ENCODE data around the gene B3GALT5. TPM values are rescaled to one million over a fixed set of nuclear protein-coding genes. Genes with fewer than 3 reads are reported as not detected.

Gene B3GALT5
- total RNA-seq, 1 experiment from 2014 or later = not detected

DNA sequence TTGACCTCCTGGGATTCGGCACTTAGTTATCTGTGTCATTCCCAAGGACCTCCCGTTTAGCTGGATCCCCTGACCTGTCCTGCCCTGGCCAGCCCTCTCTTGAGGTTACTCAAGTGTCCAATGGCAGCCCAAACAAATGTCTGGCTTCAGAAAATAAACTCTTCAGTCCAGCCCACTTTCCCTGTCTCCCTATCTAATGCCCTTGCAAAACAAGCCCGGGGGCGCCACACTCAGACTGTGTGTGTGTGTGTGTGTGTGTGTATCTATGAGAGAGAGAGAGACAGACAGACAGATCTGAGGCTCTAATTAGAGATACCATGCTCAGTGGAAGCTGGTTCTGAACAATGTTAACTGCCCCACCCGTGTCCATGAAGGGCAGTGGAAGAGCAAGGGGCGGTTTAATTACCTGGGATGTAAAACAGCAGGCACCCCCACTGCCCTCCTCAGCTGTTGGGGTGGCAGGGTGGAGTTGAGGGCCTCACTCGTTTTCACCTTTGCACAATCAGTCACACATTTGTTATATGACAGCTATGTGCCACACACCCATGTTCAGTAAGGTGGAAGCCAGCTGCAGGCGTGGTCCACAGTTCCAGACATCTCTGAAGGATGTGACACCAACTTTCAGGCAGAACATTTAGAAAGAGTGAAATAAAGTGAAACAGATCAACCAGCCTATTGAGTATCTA, 57.4 kb downstream of the B3GALT5 start:
- CTCF ChIA-PET = interaction anchor here (1.3 kb wide), 1 partner anchor 45 kb away, joined by 3 read pairs; no protein-coding TSS in a partner anchor
- no peaks in the 10 kb centered on the region for H3K27me3 Mint-ChIP-seq (ENCODE audit: insufficient read depth, unreplicated experiment)
- H3K27ac Mint-ChIP-seq (ENCODE audit: low read depth, unreplicated experiment) = peak overlapping the region; percentile 13
- H3K36me3 Mint-ChIP-seq (ENCODE audit: insufficient read depth, unreplicated experiment) = no peaks in the 10 kb centered on the region
- peaks cover 9% of the 10 kb centered on the region for H3K4me1 Mint-ChIP-seq (ENCODE audit: insufficient read depth, unreplicated experiment)
- no peak overlapping the region for H3K4me3 Mint-ChIP-seq (ENCODE audit: unreplicated experiment)
- POLR2A ChIA-PET = interaction anchor here (0.7 to 1.2 kb wide), 3 partner anchors 46 to 803 kb away, joined by 3 read pairs; no protein-coding TSS in a partner anchor
- no peaks in the 10 kb centered on the region for H3K9me3 Mint-ChIP-seq (ENCODE audit: unreplicated experiment)
- DNase-seq (ENCODE audit: unreplicated experiment) = no peak
- TF ChIP-seq, protein P1, sequence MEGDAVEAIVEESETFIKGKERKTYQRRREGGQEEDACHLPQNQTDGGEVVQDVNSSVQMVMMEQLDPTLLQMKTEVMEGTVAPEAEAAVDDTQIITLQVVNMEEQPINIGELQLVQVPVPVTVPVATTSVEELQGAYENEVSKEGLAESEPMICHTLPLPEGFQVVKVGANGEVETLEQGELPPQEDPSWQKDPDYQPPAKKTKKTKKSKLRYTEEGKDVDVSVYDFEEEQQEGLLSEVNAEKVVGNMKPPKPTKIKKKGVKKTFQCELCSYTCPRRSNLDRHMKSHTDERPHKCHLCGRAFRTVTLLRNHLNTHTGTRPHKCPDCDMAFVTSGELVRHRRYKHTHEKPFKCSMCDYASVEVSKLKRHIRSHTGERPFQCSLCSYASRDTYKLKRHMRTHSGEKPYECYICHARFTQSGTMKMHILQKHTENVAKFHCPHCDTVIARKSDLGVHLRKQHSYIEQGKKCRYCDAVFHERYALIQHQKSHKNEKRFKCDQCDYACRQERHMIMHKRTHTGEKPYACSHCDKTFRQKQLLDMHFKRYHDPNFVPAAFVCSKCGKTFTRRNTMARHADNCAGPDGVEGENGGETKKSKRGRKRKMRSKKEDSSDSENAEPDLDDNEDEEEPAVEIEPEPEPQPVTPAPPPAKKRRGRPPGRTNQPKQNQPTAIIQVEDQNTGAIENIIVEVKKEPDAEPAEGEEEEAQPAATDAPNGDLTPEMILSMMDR (IDR thresholded peaks at IDR 0.05; ENCODE audit: unreplicated experiment) = no peak
- BruUV-seq (replicated peaks) = no TSS peak
- intact Hi-C loops (cut with micrococcal nuclease) = no loop called here

DNA sequence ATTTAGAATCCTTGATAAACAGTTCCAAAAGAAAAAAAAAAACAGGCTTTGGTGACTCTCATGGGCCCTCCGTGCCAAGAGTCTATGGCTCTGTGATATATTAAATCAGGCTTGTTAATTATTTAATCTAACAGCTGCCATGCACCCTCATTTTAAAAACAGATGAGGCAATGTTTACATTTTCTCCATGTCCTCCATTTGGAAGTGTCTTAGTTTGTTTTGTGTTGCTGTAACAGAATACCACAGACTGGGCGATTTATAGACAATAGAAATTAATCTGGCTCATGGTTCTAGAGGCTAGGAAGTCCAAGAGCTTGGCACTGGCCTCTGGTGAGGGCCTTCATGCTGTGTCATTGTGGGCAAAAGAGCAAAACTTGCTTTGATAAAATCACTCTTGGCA, 58.0 kb downstream of the B3GALT5 start:
- H3K9me3 Mint-ChIP-seq (ENCODE audit: unreplicated experiment) = no peaks in the 10 kb centered on the region
- no peaks in the 10 kb centered on the region for H3K36me3 Mint-ChIP-seq (ENCODE audit: insufficient read depth, unreplicated experiment)
- no peaks in the 10 kb centered on the region for H3K27me3 Mint-ChIP-seq (ENCODE audit: insufficient read depth, unreplicated experiment)
- H3K4me3 Mint-ChIP-seq (ENCODE audit: unreplicated experiment) = no peak overlapping the region
- no TSS peak for BruUV-seq (replicated peaks)
- H3K4me1 Mint-ChIP-seq (ENCODE audit: insufficient read depth, unreplicated experiment) = peaks cover 15% of the 10 kb centered on the region
- intact Hi-C loops (cut with micrococcal nuclease) = no loop called here
- ChIA-PET POLR2A (interaction anchor here (0.7 to 1.2 kb wide), 3 partner anchors 46 to 804 kb away, joined by 3 read pairs; no protein-coding TSS in a partner anchor), CTCF (interaction anchor here (1.3 kb wide), 1 partner anchor 45 kb away, joined by 3 read pairs; no protein-coding TSS in a partner anchor)
- TF ChIP-seq, protein P1 (IDR thresholded peaks at IDR 0.05; ENCODE audit: unreplicated experiment) = no peak
- no peak for DNase-seq (ENCODE audit: unreplicated experiment)
- no peak overlapping the region for H3K27ac Mint-ChIP-seq (ENCODE audit: low read depth, unreplicated experiment)

GRCh38 chr21:39671986-39672385, 59.2 kb downstream of the B3GALT5 start:
- TF ChIP-seq, protein P1 (IDR thresholded peaks at IDR 0.05; ENCODE audit: unreplicated experiment) = no peak
- H3K36me3 Mint-ChIP-seq (ENCODE audit: insufficient read depth, unreplicated experiment) = no peaks in the 10 kb centered on the region
- H3K27ac Mint-ChIP-seq (ENCODE audit: low read depth, unreplicated experiment) = no peak overlapping the region
- CTCF ChIA-PET = no interaction called here
- H3K9me3 Mint-ChIP-seq (ENCODE audit: unreplicated experiment) = no peaks in the 10 kb centered on the region
- H3K4me3 Mint-ChIP-seq (ENCODE audit: unreplicated experiment) = no peak overlapping the region
- POLR2A ChIA-PET = no interaction called here
- BruUV-seq (replicated peaks) = no TSS peak
- H3K27me3 Mint-ChIP-seq (ENCODE audit: insufficient read depth, unreplicated experiment) = no peaks in the 10 kb centered on the region
- intact Hi-C loops (cut with micrococcal nuclease) = no loop called here
- DNase-seq (ENCODE audit: unreplicated experiment) = no peak
- H3K4me1 Mint-ChIP-seq (ENCODE audit: insufficient read depth, unreplicated experiment) = peaks cover 22% of the 10 kb centered on the region

- CTCF ChIA-PET = no interaction called here
- H3K4me1 Mint-ChIP-seq (ENCODE audit: insufficient read depth, unreplicated experiment) = peaks cover 22% of the 10 kb centered on the region
These were observed 60.4 kb downstream of the B3GALT5 start for GRCh38 chr21:39673163-39673562.

More at GRCh38 chr21:39673163-39673562, 60.4 kb downstream of the B3GALT5 start:
- no peaks in the 10 kb centered on the region for H3K27me3 Mint-ChIP-seq (ENCODE audit: insufficient read depth, unreplicated experiment)
- no peaks in the 10 kb centered on the region for H3K9me3 Mint-ChIP-seq (ENCODE audit: unreplicated experiment)
- intact Hi-C loops (cut with micrococcal nuclease) = no loop called here
- no peaks in the 10 kb centered on the region for H3K36me3 Mint-ChIP-seq (ENCODE audit: insufficient read depth, unreplicated experiment)
- TF ChIP-seq, protein P1 (IDR thresholded peaks at IDR 0.05; ENCODE audit: unreplicated experiment) = no peak
- no TSS peak for BruUV-seq (replicated peaks)
- no peak overlapping the region for H3K4me3 Mint-ChIP-seq (ENCODE audit: unreplicated experiment)
- H3K27ac Mint-ChIP-seq (ENCODE audit: low read depth, unreplicated experiment) = no peak overlapping the region
- no peak for DNase-seq (ENCODE audit: unreplicated experiment)
- POLR2A ChIA-PET = no interaction called here
